Stimulated activated CD4-positive, alpha-beta T cell treated with anti-CD3 and anti-CD28 coated beads, Interleukin-2, amount 100 ng/mL, for 4 hours (primary cell): ENCODE measurements around the gene MYMX.

Experiments used
- DNase-seq: peaks from one replicate; pipeline ENCODE4 v3.0.0-alpha.2; 2020; ENCODE audit warnings: low read depth

Gene MYMX

GRCh38 chr6:44232676-44233566 is 16.2 kb downstream of the MYMX start:
- no peak for DNase-seq

GRCh38 chr6:44233567-44234100 is 16.9 kb downstream of the MYMX start:
- DNase-seq = no peak

- DNase-seq = no peak
These were observed 17.6 kb downstream of the MYMX start for GRCh38 chr6:44234101-44235025.

- DNase-seq = no peak
These were observed 18.5 kb downstream of the MYMX start for GRCh38 chr6:44235269-44235668.

GRCh38 chr6:44235891-44236516 is 19.3 kb downstream of the MYMX start:
- no peak for DNase-seq

- peak; percentile 54 for DNase-seq
These were observed 20.5 kb downstream of the MYMX start for GRCh38 chr6:44237021-44237812.

GRCh38 chr6:44237813-44238433 is 21.2 kb downstream of the MYMX start:
- DNase-seq = peak; percentile 67

GRCh38 chr6:44238687-44239350 is 22.1 kb downstream of the MYMX start:
- DNase-seq = no peak

- no peak for DNase-seq
These were observed 26.6 kb downstream of the MYMX start for GRCh38 chr6:44243345-44243744.

- no peak for DNase-seq
These were observed 28.7 kb downstream of the MYMX start for GRCh38 chr6:44245391-44245911.

GRCh38 chr6:44245912-44246662 is 29.4 kb downstream of the MYMX start:
- peak; percentile 79 for DNase-seq

GRCh38 chr6:44246663-44247337 is 30.1 kb downstream of the MYMX start, which contains the start of gene HSP90AB1:
Gene HSP90AB1, plus strand, starts transcription at chr6:44247101. Its CDS starts 1,529 bp downstream, at chr6:44248630.
- DNase-seq = peak; percentile 97

GRCh38 chr6:44247338-44248302 is 30.9 kb downstream of the MYMX start:
- DNase-seq = peak; percentile 89

GRCh38 chr6:44248579-44248978 is 31.9 kb downstream of the MYMX start:
- DNase-seq = no peak

- DNase-seq = no peak
These were observed 32.5 kb downstream of the MYMX start for GRCh38 chr6:44249082-44249748.

- no peak for DNase-seq
These were observed 33.5 kb downstream of the MYMX start for GRCh38 chr6:44250067-44250717.
